Islet precursor cell (in vitro differentiated cells): ENCODE results near the gene GKN2.

ENCODE experiments used
- DNase-seq: peaks from one replicate; pipeline ENCODE4 v3.0.0-alpha.2; 2018

GKN2 gene

DNA sequence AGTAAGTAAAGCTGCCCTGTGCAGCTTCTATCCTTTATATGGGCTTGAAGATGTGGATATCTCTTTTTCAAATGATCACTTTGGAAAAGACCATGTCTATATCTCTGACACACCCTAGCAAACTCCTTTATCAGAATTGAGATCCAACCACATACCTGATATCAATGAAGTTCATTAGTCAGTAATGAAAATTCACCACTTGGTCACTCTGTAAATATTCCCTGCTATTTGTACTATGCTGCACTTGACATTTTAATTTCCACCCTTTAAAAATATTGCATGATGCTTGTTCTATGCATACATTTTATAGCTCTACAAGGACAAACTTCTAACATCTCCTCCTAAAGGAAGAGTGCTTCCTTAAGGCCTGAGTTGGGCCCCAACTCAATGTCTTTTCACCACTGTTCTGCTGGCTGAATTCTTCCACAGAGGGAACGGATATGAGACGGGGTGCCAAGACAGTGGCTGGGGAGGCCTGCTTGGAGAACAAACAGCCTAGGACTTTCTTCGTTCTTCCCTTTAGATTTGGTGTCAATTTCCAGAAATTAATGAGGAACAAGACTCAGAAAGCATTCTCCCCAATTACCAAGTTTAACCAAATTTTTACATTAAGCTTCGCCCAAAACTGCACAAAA is at the start of gene GKN2:
GKN2 (minus strand) TSS at position 7 of the 635 bp plus-strand sequence. CDS start 32 bp downstream, outside the sequence.
- no peak for DNase-seq

DNA sequence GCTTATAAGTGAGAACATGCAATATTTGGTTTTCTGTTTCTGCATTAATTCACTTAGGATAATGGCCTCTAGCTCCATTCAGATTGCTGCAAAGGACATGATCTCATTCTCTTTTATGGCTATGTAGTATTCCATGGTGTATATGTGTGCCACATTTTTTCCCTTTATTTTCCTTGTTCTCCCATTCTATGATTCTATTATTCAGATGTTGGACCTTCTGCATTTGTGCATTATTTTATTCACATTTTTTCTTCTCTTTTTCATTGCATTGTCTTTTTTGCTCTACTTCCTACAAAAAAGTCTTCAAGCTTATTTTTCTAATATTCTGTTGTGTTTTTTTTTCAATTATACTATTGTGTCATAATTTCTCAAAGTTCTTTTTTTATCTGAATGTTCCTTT is 49.2 kb upstream of the GKN2 start:
- no peak for DNase-seq

- DNase-seq, result no peak
These were observed 44.7 kb upstream of the GKN2 start for GRCh38 chr2:68997401-68997800.

GRCh38 chr2:68995916-68996315 is 43.2 kb upstream of the GKN2 start:
- no peak for DNase-seq

DNA sequence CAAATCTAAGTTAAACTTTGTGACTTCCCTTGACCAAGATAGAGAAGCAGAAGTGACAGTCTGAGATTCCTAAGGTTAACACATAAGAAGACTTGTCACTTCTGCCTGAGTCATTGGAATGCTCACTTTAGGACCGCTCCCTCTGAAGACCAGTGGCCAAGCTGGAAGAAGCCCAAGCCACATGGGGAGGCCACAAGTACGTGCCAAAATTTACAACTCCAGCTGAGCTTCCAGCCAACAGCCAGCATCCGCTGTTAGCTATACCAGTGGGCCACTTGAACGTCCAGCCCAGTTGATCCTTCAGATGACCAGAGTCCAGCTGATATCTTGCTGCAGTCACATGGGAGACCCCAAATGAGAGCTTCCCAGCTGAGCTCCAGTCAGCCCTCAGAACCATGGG is 42.2 kb upstream of the GKN2 start:
- DNase-seq, result no peak

- no peak for DNase-seq
These were observed 41.0 kb upstream of the GKN2 start for GRCh38 chr2:68993660-68994059.

GRCh38 chr2:68992933-68993332 is 40.2 kb upstream of the GKN2 start:
- DNase-seq, result no peak

GRCh38 chr2:68992341-68992740 is 39.6 kb upstream of the GKN2 start:
- DNase-seq, result no peak

DNA sequence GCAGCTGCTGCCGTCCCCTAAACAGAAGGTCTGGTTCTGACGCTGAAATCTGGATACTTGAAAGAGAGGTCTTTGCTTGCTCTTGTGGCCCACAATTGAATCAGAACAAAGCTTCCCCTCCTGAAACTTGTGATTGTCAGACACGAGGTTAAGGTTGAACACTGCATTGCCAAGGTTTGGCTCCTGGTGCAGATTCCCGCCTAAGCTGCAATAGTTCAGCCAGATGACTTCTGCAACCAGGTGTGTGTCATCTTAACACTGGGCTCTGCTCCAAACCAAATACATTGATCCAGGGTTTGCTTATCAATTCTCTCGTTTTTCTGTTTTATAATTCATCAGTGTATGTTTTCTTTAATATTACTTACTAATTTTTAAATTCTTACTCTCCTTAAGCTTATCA is 36.3 kb upstream of the GKN2 start:
- no peak for DNase-seq

DNA sequence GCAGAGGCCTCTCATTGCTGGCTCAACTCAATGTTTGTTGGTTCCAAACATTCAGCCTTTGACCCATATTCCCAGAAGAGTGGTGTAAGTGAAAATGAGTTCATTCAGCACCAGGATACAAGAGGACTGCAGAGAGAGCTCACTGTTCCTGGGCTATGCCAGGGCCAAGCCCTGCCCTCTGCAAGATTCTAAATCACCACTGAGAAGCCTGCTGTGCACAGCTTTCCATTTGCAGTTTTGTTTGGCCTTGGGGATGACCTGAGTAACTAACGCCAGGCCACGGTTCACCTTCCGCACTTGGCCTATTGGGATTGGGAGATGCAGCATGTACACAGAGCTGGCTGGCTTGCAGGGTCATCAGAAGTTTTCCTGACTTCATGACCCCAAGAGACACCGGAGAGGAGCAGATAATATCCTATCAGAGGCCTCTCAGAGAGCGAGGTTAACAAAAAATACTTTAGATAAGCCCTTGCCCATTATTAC is 34.4 kb upstream of the GKN2 start:
- DNase-seq, result no peak

DNA sequence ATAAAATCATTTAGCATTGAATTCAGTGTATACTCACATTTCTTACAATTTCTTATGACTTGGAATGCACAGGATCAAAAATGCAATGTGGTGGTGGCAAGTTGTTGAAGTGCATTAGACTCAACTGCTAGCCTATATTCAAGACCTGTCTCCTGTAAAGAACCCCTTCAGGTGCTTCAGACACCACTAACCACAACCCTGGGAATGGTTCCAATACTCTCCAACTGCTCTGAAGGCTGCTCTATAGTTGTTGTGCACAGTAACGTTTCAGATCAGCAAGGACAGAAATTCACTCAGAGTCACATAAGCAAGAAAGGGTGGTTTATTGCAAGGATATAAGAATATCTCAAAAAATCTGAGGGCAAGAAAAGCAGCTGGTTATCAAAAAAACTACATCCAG is 28.3 kb upstream of the GKN2 start:
- DNase-seq, result no peak

- no peak for DNase-seq
These were observed 25.4 kb upstream of the GKN2 start for GRCh38 chr2:68978098-68978497.

DNA sequence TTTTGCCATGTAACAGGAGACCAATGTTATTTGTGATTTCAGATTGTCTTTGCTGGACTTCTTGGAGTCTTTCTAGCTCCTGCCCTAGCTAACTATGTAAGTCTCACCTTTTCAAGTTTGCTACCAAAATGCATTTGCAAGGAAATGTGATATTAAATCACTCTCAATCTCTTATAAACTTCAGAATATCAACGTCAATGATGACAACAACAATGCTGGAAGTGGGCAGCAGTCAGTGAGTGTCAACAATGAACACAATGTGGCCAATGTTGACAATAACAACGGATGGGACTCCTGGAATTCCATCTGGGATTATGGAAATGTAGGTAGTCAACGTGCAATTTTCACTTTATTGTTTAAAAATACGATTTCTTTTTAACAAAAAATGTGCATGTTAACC is 24.8 kb upstream of the GKN2 start:
- no peak for DNase-seq

- no peak for DNase-seq
These were observed 23.2 kb upstream of the GKN2 start for GRCh38 chr2:68975844-68976243.

GRCh38 chr2:68974946-68975665 is 22.4 kb upstream of the GKN2 start:
- no peak for DNase-seq

GRCh38 chr2:68974251-68974650 is 21.6 kb upstream of the GKN2 start, which contains the start of gene GKN1:
TSS of gene GKN1 (plus strand) at chr2:68974636. CDS start at chr2:68974678, 42 bp downstream.
- no peak for DNase-seq

- peak; percentile 62 for DNase-seq
These were observed 19.0 kb upstream of the GKN2 start for GRCh38 chr2:68971591-68972231.

GRCh38 chr2:68970566-68971265 is 18.0 kb upstream of the GKN2 start:
- DNase-seq, result no peak

DNA sequence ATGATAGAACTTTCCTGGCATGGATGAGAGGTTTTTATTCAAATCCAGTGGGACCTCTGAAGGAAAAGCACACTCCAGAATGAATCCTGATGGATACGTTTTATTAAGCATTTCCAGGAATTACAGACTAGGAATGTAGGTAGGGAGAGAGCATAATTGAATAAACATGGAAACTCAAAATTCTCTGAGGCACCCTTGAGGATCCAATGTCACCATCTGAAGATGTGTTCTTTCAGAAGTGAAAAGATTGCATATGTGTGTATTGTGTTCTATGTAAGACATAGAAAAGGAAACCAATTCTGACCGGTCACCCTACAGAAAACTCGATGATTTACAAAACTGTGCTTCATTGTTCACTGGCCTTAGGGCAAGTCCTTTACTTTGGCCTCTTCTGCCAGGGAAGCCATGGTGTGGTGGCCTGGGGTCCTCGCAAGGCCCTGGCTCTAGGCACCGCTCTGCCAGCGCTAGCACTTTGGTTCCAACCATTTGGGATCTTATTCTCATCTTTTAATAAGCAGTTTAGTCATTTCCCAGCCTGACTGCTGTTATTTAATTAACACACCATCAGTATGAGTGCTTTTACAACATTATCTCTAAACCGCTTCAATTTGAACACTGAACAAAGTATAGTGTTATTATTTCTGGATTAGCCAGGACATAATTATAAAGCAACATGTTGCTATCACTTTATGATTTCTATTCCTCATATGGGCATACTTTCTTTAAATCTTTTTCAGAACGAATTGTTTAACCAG is 17.2 kb upstream of the GKN2 start:
- DNase-seq, result no peak

- no peak for DNase-seq
These were observed 15.5 kb upstream of the GKN2 start for GRCh38 chr2:68968221-68968620.

DNA sequence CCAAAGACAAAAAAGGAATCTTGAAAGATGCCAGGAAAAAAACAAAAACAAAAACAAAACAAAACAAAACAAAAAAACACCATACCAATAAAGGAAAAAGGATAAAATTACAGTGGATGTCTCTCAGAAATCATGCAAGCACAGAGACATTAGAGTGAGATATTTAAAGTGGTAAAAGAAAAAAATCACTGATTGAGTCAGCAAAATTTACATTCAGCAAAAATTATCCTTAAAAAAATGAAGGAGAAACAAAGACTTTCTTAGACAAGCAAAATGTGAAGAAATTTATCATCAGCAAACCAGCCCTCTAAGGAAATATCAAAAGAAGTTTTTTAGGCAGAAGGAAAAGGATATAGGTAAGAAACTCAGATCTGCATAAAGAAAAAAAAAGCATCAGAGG is 11.6 kb upstream of the GKN2 start:
- DNase-seq, result no peak

DNA sequence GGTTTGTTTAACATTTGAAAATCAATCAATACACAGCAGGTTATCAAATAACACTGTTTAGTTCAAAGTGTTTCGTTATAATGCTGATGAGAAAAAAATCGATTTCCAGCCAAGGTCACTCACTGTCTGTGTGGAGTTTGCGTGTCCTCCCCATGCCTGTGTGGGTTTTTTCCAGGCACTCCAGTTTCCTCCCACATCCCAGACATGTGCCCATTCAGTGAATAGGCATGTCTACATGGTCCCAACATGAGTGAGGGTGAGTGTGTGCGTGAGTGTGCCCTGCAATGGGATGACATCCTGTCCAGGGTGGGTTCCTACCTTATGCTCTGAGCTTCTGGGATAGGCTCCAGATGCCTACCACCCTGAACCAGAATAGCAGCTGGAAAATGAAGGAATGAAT is 8.7 kb upstream of the GKN2 start:
- DNase-seq, result no peak

DNA sequence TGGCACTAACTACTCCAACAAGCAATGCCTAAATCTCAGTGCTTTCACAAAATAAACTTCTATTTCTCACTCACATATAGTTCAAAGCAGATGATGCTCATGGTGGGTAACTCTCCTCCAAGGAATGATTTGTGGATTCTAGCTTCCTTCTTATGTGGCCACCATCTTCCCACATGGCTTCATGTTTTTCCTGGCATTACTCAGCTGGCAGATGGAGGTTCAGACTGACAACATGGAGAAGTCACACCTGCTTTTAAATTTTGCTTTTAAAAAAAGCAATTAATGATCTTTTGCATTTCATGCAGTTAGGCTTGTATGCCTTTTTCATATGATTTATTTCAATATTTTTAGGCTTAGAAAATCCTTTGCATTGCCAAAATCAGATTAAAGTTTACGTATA is 6.3 kb upstream of the GKN2 start:
- DNase-seq, result no peak
